ENCODE measurements around the gene MIS18A. TPM values are rescaled to one million over a fixed set of nuclear protein-coding genes. Genes with fewer than 3 reads are reported as not detected.

The MIS18A gene
- total RNA-seq, 1 experiment from 2014 or later, result 55.9 TPM

GRCh38 chr21:32256251-32256650 lies 22.6 kb downstream of the MIS18A start (continued):
- TF ChIP-seq AR (CRISPR knock-in tag; IDR thresholded peaks at IDR 0.05) (no peak), ZNF317 (CRISPR knock-in tag; IDR thresholded peaks at IDR 0.05; ENCODE audit: borderline replicate concordance, low read depth) (no peak), ZNF138 (CRISPR knock-in tag; conservative IDR thresholded peaks at IDR 0.05) (no peak)

GRCh38 chr21:32253215-32253641 lies 25.6 kb downstream of the MIS18A start:
- no peak for TF ChIP-seq SMAD3 (CRISPR knock-in tag; IDR thresholded peaks at IDR 0.05; ENCODE audit: borderline replicate concordance)
- no peak for TF ChIP-seq MXD4 (CRISPR knock-in tag; IDR thresholded peaks at IDR 0.05; ENCODE audit: borderline replicate concordance)
- no peak for TF ChIP-seq TEAD4 (CRISPR knock-in tag; IDR thresholded peaks at IDR 0.05)
- no peak for TF ChIP-seq PREB (CRISPR knock-in tag; IDR thresholded peaks at IDR 0.05; ENCODE audit: borderline replicate concordance)
- no peak for TF ChIP-seq HMGXB4 (CRISPR knock-in tag; IDR thresholded peaks at IDR 0.05)
- H3K9me3 Mint-ChIP-seq, result peaks cover 8% of the 10 kb centered on the region; the same call in 1 of the 2 replicates
- H3K4me1 Mint-ChIP-seq, result peaks cover 15% of the 10 kb centered on the region
- H3K27me3 Mint-ChIP-seq (ENCODE audit: low read depth), result no peaks in the 10 kb centered on the region; the same call in 1 of the 2 replicates
- DNase-seq (ENCODE audit: low spot score) (no peak), ATAC-seq (no peak)
- POLR2A ChIA-PET, result interaction anchor here (0.6 kb wide), 1 partner anchor 157 kb away, joined by 9 read pairs; no protein-coding TSS in a partner anchor
- CTCF ChIA-PET, result no interaction called here
- H3K36me3 Mint-ChIP-seq, result no peaks in the 10 kb centered on the region
- no peak overlapping the region for H3K27ac Mint-ChIP-seq
- no peak overlapping the region for H3K4me3 Mint-ChIP-seq

- ChIA-PET CTCF (no interaction called here), POLR2A (no interaction called here)
- H3K9me3 Mint-ChIP-seq, result peaks cover 8% of the 10 kb centered on the region; the same call in 1 of the 2 replicates
- H3K4me3 Mint-ChIP-seq, result no peak overlapping the region
- no peak for DNase-seq (ENCODE audit: low spot score)
- H3K27ac Mint-ChIP-seq, result no peak overlapping the region
- H3K27me3 Mint-ChIP-seq (ENCODE audit: low read depth), result no peaks in the 10 kb centered on the region; the same call in 1 of the 2 replicates
- ATAC-seq, result no peak
- H3K36me3 Mint-ChIP-seq, result no peaks in the 10 kb centered on the region
- peaks cover 10% of the 10 kb centered on the region; the same call in 1 of the 2 replicates for H3K4me1 Mint-ChIP-seq
- TF ChIP-seq RELA (CRISPR knock-in tag; IDR thresholded peaks at IDR 0.05; ENCODE audit: borderline replicate concordance) (no peak), ETV6 (CRISPR knock-in tag; IDR thresholded peaks at IDR 0.05) (no peak), NR3C1 (CRISPR knock-in tag; conservative IDR thresholded peaks at IDR 0.05; ENCODE audit: low read depth) (no peak), E2F1 (CRISPR knock-in tag; IDR thresholded peaks at IDR 0.05) (no peak), FOXK1 (CRISPR knock-in tag; IDR thresholded peaks at IDR 0.05) (no peak), JUN (CRISPR knock-in tag; IDR thresholded peaks at IDR 0.05) (no peak), ATF2 (CRISPR knock-in tag; IDR thresholded peaks at IDR 0.05; ENCODE audit: borderline replicate concordance, low read depth) (no peak), E2F5 (CRISPR knock-in tag; IDR thresholded peaks at IDR 0.05) (no peak), ZNF425 (CRISPR knock-in tag; conservative IDR thresholded peaks at IDR 0.05) (no peak), ZSCAN18 (CRISPR knock-in tag; IDR thresholded peaks at IDR 0.05) (no peak)
These were observed 26.7 kb downstream of the MIS18A start for GRCh38 chr21:32252136-32252535.

Measured in WTC11 (cell line).